Prostate gland (tissue), 2 donors: ENCODE measurements around the gene EFCAB8. TPM values are rescaled to one million over a fixed set of nuclear protein-coding genes. Genes with fewer than 3 reads are reported as not detected.
"Not testable (repeated sequence)": the region's sequence is repeated elsewhere in the genome, so short reads cannot be mapped to it uniquely, and the experiment has no call there.

ENCODE experiments used
- DNase-seq: peaks from one replicate; pipeline ENCODE4 v3.0.0-alpha.2; 2019; ENCODE audit warnings: low spot score
- H3K27ac ChIP-seq, 2 donors: fragments of 200-600 bp; sonication (generic); 2 replicates each; pipeline ENCODE4 v1.5.1; 2017 to 2019
- H3K27me3 ChIP-seq: fragments of 200-600 bp; sonication (generic); replicated peaks from 2 replicates; pipeline ENCODE4 v1.5.1; 2019; ENCODE audit not compliant: insufficient read depth
- H3K36me3 ChIP-seq, 2 donors: fragments of 200-600 bp; sonication (generic); 1 replicate in 1 of 2; 2 replicates in 1 of 2; pipeline versions ENCODE4 v1.5.1 to v1.8.1; 2017 to 2019
- H3K4me1 ChIP-seq: fragments of 200-600 bp; sonication (generic); replicated peaks from 2 replicates; pipeline ENCODE4 v1.5.1; 2019
- H3K4me3 ChIP-seq, 2 donors: fragments of 200-600 bp; sonication (generic); 2 replicates each; pipeline ENCODE4 v1.5.1; 2017 to 2019
- H3K9me3 ChIP-seq: fragments of 200-600 bp; sonication (generic); 2 replicates; pipeline ENCODE4 v1.5.1; 2017
- POLR2A ChIP-seq: fragments of 450-650 bp; IDR thresholded peaks from one replicate; pipeline ENCODE4 v1.6.1; 2016; ENCODE audit warnings: antibody characterized with exemption, mild to moderate bottlenecking
- POLR2AphosphoS5 ChIP-seq: sonication (generic); formaldehyde crosslinking; IDR thresholded peaks from one replicate; pipeline ENCODE4 v1.6.1; 2017; ENCODE audit warnings: antibody characterized with exemption
- WGBS: methylation state at CpG from one replicate; pipeline ENCODE4 v1.1.5; 2018; 5-methylcytosine and 5-hydroxymethylcytosine counted together
- intact Hi-C: fragments of 100-400 bp; cut with DNase I; formaldehyde crosslinking; loops from one replicate; pipeline ENCODE4 v1.14.2; 2022
- total RNA-seq, 2 donors: library from RNA; depleted of rRNA; stranded (reverse); fragments of >200 nt; gene quantifications; one replicate each; pipeline ENCODE4 v1.1.0, GENCODE V29; 2016
- TF ChIP-seq, protein P1 (sequence below), 4 experiments: fragments of 200-600 bp in 2 of 4; fragments of 450-650 bp in 2 of 4; sonication (generic) in 2 of 4; IDR thresholded peaks; 1 replicate in 3 of 4; 2 replicates in 1 of 4; pipeline ENCODE4 v1.5.1; 2016 to 2019; ENCODE audit warnings: antibody characterized with exemption in 4 of 4, mild to moderate bottlenecking in 2 of 4, moderate library complexity in 2 of 4

Gene EFCAB8
- total RNA-seq, 2 donors from 2014 or later, result 0.87 to 1.8 TPM

DNA sequence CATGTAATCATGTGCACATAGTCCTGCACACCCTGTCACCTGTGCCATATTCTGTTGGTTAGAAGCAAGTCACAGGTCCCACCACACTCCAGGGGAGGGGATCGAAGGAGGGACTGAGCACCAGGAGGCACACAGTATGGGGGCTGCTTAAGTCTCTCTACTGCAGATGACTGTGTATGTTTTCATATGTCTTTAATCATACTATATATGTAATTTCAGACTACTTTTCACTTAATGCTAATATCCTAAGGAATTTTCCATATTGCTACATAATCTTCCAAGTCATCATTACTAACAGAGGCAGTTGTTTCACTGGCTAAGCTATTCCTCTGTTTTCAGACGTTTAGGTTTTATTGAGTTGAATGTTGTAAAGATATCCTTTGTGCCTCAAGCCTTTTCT, 10.8 kb downstream of the EFCAB8 start:
- H3K4me3 ChIP-seq, result no peak overlapping the region
- TF ChIP-seq POLR2A (no peak), POLR2AphosphoS5 (no peak)
- TF ChIP-seq, protein P1, sequence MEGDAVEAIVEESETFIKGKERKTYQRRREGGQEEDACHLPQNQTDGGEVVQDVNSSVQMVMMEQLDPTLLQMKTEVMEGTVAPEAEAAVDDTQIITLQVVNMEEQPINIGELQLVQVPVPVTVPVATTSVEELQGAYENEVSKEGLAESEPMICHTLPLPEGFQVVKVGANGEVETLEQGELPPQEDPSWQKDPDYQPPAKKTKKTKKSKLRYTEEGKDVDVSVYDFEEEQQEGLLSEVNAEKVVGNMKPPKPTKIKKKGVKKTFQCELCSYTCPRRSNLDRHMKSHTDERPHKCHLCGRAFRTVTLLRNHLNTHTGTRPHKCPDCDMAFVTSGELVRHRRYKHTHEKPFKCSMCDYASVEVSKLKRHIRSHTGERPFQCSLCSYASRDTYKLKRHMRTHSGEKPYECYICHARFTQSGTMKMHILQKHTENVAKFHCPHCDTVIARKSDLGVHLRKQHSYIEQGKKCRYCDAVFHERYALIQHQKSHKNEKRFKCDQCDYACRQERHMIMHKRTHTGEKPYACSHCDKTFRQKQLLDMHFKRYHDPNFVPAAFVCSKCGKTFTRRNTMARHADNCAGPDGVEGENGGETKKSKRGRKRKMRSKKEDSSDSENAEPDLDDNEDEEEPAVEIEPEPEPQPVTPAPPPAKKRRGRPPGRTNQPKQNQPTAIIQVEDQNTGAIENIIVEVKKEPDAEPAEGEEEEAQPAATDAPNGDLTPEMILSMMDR (IDR thresholded peaks at IDR 0.05), result no peak
- no peaks in the 10 kb centered on the region for H3K36me3 ChIP-seq
- intact Hi-C loops, result no loop called here
- H3K4me1 ChIP-seq, result no peaks in the 10 kb centered on the region
- H3K9me3 ChIP-seq, result no peaks in the 10 kb centered on the region
- no peaks in the 10 kb centered on the region for H3K27me3 ChIP-seq
- H3K27ac ChIP-seq, result no peak overlapping the region
- 55% methylated on average over 2 of the region's 2 CpGs for WGBS
- no peak for DNase-seq

DNA sequence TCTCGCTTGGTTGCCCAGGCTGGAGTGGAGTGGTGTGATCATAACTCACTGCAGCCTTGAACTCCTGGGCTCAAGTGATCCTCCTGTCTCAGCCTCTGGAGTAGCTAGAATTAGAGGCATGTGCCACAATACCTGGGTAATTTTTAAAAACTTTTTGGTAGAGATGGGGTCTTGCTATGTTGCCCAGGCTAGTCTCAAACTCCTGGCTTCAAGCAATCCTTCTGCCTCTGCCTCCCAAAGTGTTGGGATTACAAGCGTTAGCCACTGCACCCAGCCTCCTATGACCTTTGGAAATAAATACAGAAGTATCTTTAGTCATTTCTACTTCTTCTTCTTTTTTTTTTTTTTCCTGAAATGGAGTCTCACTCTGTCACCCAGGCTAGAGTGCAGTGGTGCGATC, 11.8 kb downstream of the EFCAB8 start:
- H3K4me1 ChIP-seq, H3K27me3 ChIP-seq, H3K4me3 ChIP-seq, intact Hi-C loops, H3K36me3 ChIP-seq, DNase-seq, H3K9me3 ChIP-seq, H3K27ac ChIP-seq: not testable (repeated sequence)
- WGBS, result 97% methylated on average over 3 of the region's 3 CpGs

DNA sequence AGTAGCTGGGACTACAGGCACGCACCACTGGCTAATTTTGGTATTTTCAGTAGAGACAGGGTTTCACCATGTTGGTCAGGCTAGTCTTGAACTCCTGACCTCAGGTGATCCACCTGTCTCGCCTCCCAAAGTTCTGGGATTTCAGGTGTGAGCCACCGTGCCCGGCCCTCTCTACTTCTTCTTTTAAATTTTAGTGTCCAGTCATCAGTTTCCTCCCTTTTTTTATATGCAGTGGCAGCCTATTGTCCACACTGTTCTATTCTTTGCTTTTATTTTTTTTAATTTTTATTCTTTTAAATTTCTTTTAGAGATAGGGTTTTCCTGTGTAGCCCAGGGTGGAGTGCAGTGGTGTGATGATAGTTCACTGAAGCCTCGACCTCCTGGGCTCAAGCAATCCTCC, 12.3 kb downstream of the EFCAB8 start:
- 95% methylated on average over 5 of the region's 5 CpGs for WGBS
- intact Hi-C loops, result no loop called here

GRCh38 chr20:32871627-32872160, 13.0 kb downstream of the EFCAB8 start:
- Histone ChIP-seq H3K4me3 (no peak overlapping the region), H3K27me3 (no peaks in the 10 kb centered on the region), H3K9me3 (no peaks in the 10 kb centered on the region), H3K27ac (no peak overlapping the region), H3K4me1 (no peaks in the 10 kb centered on the region), H3K36me3 (no peaks in the 10 kb centered on the region)
- WGBS, result 59% methylated on average over 4 of the region's 4 CpGs
- DNase-seq, result no peak
- TF ChIP-seq POLR2AphosphoS5 (no peak), POLR2A (no peak)
- TF ChIP-seq, protein P1 (IDR thresholded peaks at IDR 0.05), result no peak
- intact Hi-C loops, result no loop called here

More for the DNA sequence above, 12.3 kb downstream of the EFCAB8 start:
- no peaks in the 10 kb centered on the region for H3K4me1 ChIP-seq
- H3K4me3 ChIP-seq, result no peak overlapping the region
- TF ChIP-seq, protein P1 (IDR thresholded peaks at IDR 0.05), result no peak
- TF ChIP-seq POLR2AphosphoS5 (no peak), POLR2A (no peak)
- H3K27ac ChIP-seq, result no peak overlapping the region
- no peak for DNase-seq
- no peaks in the 10 kb centered on the region for H3K27me3 ChIP-seq
- no peaks in the 10 kb centered on the region for H3K36me3 ChIP-seq
- H3K9me3 ChIP-seq, result no peaks in the 10 kb centered on the region

DNA sequence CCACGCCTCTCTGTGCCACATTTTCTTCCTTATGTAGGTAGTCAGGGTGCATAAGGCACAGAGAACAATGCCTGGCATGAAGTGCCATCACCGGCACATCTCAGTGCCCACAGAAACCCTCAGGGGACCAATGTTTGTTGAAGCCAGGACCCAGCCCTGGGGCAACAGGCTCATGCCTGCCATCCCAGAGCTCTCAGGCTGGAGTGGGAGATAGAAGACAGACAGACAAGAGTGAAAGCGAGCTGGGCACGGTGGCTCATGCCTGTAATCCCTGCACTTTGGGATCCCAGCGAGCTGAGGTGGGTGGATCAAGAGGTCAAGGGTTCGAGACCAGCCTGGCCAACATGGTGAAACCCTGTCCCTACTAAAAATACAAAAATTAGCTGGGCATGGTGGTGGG, 13.5 kb downstream of the EFCAB8 start:
- 77% methylated on average over 6 of the region's 6 CpGs for WGBS
- intact Hi-C loops, result no loop called here

More for the DNA sequence above, 13.5 kb downstream of the EFCAB8 start:
- TF ChIP-seq, protein P1 (IDR thresholded peaks at IDR 0.05), result no peak
- no peak for TF ChIP-seq POLR2A
- TF ChIP-seq POLR2AphosphoS5, result no peak
- Histone ChIP-seq H3K36me3 (no peaks in the 10 kb centered on the region), H3K27me3 (no peaks in the 10 kb centered on the region), H3K9me3 (no peaks in the 10 kb centered on the region), H3K4me1 (no peaks in the 10 kb centered on the region), H3K4me3 (no peak overlapping the region), H3K27ac (no peak overlapping the region)
- no peak for DNase-seq
